ENCODE measurements around the gene PPP6R3.
"Not testable (repeated sequence)": the region's sequence is repeated elsewhere in the genome, so short reads cannot be mapped to it uniquely, and the experiment has no call there.

PPP6R3 gene, protein sequence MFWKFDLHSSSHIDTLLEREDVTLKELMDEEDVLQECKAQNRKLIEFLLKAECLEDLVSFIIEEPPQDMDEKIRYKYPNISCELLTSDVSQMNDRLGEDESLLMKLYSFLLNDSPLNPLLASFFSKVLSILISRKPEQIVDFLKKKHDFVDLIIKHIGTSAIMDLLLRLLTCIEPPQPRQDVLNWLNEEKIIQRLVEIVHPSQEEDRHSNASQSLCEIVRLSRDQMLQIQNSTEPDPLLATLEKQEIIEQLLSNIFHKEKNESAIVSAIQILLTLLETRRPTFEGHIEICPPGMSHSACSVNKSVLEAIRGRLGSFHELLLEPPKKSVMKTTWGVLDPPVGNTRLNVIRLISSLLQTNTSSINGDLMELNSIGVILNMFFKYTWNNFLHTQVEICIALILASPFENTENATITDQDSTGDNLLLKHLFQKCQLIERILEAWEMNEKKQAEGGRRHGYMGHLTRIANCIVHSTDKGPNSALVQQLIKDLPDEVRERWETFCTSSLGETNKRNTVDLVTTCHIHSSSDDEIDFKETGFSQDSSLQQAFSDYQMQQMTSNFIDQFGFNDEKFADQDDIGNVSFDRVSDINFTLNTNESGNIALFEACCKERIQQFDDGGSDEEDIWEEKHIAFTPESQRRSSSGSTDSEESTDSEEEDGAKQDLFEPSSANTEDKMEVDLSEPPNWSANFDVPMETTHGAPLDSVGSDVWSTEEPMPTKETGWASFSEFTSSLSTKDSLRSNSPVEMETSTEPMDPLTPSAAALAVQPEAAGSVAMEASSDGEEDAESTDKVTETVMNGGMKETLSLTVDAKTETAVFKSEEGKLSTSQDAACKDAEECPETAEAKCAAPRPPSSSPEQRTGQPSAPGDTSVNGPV

DNA sequence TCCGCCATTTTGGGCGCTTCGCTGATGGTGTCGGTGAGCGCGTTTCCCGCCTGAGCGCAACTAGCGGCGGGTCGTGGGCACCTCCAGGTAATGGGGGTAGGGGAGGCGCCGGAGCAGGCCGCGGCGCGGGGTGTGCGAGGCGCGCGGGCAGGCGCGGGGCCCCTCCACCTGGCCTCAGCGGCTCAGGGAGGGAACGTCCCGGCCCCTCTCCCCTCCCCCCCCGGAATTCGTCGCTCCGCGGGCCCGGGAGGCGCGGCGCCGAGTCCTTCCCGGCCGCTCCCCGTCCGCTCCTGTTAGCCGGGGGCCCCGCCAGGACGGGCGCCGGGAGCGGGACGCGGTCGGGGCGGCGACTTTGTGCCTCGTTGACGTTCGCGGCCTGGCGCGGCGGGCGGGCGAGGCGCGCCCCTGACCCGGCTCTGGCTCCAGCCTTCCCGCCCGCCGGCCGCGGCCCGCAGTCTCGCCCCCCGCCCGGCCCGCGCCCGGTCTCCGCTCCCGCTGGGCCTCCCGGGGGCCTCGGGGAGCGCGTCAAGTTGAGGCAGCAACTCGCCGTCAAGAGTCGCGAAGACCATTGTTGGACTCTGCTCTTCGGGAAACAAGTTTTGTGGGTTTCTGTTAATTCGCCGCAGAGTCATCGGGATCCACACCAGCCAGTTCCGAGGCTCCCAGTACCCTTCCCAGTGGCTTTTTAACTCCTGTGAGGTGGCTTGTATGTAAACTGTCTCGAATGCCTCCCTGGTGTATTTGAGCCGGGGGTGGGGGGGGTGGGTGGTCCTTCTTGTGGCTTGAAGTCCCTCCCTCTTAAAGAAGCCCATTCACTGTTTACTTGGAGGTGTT is at the start of gene PPP6R3:
TSS of gene PPP6R3 (plus strand) at position 12 of the 834 bp plus-strand sequence. CDS start 76,913 bp downstream, outside the sequence.
- peak in 1 of 2 donors; percentile 33 for DNase-seq

DNA sequence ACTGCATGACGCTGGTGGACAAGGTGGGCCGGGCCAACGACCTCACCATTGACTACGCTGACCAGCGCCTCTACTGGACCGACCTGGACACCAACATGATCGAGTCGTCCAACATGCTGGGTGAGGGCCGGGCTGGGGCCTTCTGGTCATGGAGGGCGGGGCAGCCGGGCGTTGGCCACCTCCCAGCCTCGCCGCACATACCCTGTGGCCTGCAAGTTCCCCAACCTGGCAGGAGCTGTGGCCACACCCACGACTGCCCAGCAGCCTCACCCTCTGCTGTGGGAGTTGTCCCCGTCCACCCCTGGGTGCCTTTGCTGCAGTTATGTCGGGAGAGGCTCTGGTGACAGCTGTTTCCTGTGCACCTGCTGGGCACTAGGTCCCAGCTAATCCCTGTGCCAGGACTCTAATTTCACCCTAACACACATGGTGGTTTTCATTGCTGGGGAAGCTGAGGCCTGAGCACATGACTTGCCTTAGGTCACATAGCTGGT is 49.0 kb upstream of the PPP6R3 start:
- no peak for DNase-seq

DNA sequence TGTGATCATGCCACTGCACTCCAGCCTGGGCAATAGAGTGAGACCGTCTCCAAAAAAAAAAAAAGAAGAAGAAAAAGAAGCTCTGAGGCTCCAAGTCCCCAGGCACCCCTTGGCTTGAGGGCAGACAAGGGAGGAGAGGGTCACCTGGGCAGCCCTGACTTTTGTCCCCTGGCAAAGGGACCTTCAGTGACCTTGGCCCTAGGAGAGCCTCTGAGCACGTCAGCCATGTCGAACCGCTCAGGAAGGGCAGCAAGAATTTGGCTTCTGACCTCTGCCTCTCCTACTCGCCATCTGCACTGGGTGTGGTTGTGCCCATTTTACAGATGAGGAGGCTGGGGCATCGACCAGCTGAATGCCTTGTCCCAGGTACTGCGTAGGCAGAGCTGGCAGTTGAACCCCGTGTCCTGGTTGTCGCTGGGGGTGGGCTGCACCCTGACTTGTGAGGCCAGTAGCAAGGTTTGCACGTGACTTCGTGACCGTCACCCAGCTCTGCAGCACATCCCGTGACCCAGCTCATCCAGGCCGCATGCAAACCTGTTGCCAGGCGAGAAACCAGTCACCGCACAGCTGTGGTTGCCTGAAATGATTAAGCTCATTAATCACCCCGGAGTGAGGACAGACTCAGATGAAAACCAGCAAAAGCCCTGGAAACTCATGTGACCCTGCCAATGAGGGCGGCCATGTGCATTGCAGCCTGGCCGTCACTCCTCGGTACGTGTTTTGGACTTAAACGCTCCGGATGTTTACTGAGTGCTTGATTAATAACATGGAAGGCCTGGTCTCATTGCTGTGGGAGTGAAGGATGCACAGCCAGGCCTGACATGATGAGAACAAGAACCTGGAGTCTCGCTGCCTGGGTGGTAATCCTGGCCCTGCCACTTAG is 47.7 kb upstream of the PPP6R3 start:
- DNase-seq: no peak

- no peak for DNase-seq
These were observed 47.0 kb upstream of the PPP6R3 start for GRCh38 chr11:68413591-68413999.

DNA sequence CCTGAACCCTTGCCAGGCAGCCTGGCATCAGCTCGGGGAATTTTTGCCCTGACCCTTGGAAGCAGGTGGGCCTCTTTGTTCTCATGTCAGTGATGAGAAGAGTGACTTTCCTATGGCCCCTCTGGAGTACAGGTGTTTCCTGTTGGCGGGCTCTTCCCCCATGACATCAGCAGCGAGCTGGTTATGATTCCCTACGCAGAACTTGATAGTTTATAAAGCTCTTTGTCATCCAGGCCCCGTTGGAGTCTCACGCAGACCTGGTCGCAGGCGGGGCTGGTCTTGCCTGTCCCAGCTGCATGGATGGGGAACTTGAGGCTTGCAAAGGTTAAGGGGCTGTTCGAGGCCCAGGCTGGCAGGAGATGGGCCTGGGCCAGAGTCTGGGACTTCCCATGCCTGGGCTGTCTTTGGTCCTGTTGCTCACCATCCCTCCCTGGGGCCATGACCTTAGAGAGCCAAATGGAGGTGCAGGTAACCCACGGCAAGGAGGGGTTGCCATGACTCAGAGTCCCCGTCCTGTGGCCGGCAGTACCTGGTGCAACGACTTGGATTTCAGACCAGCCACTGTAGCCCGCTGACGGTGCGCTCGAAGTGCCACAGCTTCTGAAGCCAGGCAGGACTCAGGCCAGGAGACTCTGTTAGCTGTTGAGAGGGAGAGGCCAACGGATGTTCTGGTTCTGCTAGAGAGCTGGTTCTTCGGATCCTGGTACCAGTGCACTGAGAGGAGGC is 45.9 kb upstream of the PPP6R3 start:
- no peak for DNase-seq

GRCh38 chr11:68416070-68416578 is 44.4 kb upstream of the PPP6R3 start:
- no peak for DNase-seq

DNA sequence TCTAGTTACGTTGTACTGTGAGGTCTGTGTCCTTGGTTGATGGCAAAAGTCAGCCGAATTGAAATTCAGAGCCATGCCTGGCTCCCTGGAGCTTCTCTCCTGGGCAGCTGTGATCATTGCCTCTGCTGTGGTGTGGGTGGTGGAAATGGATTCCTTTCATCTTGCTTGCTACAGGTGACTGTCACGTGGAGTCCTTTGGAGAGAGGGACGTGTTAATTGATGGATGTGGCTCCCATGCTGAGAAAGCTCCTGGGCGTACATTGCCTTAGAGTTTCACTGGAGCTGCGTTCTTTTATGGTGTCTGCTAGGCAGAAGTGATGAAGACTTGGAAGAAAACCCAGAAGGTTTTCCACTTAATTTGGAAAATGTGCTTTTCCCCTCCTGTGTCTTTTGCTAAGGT is 41.9 kb upstream of the PPP6R3 start:
- no peak for DNase-seq

- no peak for DNase-seq
These were observed 40.4 kb upstream of the PPP6R3 start for GRCh38 chr11:68420171-68420570.

DNA sequence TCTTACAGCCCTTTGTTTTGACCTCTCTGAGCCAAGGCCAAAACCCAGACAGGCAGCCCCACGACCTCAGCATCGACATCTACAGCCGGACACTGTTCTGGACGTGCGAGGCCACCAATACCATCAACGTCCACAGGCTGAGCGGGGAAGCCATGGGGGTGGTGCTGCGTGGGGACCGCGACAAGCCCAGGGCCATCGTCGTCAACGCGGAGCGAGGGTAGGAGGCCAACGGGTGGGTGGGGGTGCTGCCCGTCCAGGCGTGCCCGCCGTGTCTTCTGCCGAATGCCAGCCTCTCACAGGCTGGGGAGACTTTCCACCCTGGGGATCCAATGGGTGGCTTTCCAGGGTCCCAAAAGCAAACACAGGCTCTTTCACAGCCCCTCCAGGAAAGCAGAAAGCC is 37.1 kb upstream of the PPP6R3 start:
- no peak for DNase-seq

GRCh38 chr11:68424101-68424632 is 36.4 kb upstream of the PPP6R3 start:
- DNase-seq: no peak

DNA sequence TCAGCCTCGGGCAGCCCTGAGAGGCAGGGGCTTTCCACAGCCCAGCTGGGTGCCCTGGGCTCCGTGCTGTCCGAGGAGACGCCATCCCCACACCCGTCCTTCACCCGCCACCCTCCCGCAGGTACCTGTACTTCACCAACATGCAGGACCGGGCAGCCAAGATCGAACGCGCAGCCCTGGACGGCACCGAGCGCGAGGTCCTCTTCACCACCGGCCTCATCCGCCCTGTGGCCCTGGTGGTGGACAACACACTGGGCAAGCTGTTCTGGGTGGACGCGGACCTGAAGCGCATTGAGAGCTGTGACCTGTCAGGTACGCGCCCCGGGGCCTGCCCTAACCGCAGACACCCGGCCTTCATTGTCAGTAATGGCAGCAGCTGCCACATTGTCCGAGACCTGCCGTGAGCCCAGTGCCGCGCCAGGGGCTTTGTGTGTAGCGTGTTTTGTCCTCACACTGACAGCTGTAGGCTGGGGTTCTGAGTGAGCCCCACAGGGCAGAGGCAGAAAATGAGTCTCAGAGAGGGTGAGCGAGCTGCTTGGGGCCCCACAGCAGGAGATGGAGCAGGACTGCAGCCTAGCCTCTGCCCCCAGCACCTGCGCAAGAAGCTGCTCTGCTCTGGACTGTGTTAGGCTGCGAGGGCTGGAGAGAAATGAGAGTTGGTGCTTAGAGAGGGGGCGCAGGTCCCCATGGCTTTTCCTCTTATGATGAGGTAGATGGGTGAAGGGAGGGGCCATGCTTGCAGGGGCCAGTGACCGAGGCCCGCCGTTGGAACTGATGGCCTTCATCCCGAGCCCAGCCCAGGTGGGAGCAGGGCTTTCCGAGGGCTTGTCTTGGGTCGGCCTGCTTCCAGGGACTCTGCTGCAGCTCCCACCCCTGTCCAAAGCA is 35.3 kb upstream of the PPP6R3 start:
- no peak for DNase-seq

DNA sequence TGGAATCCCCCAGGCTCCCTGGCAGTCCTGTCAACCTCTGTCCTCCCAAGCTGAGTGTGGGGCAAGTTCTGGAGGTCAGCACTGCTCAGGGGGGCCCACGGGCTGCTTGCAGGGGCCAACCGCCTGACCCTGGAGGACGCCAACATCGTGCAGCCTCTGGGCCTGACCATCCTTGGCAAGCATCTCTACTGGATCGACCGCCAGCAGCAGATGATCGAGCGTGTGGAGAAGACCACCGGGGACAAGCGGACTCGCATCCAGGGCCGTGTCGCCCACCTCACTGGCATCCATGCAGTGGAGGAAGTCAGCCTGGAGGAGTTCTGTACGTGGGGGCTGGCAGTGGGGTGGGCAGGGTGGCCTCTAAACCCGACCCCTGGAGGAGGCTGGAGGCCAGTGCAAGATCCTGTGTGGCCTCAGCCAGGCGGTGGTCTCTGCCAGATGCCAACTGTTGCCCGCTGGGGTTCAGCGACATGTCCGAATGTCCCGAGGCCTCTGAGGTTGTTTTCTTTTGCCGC is 34.6 kb upstream of the PPP6R3 start:
- DNase-seq: no peak

DNA sequence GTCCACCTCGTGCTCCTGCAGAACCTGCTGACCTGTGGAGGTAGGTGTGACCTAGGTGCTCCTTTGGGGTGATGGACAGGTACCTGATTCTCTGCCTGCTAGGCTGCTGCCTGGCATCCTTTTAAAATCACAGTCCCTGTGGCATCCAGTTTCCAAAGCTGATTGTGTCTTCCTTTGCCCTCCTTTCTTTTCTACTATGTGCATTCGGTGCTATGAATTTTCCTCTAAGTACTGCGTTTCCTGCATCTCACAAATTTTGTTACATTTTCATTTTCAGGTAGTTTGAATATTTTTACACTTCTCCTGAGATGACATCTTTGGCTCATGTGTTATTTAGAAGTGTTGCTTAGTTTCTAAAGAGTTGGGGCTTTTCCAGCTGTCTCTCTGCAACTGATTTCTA is 30.9 kb upstream of the PPP6R3 start:
- DNase-seq: no peak

DNA sequence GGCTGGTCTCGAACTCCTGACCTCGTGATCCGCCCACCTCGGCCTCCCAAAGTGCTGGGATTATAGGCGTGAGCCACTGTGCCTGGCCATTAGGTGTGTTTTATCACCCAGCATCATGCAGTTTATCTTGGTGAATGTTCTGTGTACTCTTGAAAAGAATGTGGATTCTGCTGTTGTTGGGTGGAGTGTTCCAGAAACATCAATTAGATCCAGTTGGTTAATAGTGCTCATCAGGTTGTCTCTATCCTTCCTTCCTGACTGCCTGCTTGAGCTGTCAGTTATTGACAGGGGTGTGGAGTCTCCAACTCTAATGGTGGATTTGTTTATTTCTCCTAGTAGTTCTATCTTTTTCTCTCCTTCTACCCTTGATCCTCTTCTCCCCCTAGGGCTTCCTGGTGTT is 30.2 kb upstream of the PPP6R3 start:
- DNase-seq: no peak

- DNase-seq: no peak
These were observed 29.8 kb upstream of the PPP6R3 start for GRCh38 chr11:68430801-68431200.

DNA sequence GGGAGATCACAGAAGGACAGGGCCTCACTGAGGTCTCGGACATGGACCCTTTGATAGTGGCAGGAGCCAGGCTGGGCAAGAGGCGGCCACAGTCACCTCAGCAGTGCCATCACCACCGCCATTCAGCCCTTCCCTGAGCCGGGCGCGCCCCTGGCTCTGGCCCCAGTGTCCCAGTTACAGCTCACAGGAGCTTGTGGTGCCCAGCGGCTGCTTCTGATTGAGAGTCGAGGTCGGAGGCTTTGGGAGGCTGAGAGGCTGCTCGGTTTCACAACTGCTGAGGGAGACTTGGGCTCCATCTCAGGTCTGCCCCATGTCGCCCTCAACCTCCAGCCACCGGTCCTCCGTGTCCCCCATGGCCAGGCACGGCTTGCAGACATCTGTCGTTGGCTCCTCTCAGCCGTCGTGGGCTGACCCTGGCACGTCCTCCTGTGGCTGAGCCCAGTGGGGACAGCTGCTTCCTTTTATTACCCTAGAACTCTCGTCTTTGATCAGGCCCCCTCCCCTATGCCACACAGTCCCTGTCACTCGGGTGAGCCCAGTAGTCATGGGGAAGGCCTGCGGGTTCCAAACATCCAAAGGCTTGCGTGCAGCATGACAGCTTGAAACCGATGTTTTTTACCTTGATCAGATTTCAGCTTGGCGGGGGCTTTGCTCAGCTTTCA is 28.4 kb upstream of the PPP6R3 start:
- DNase-seq: no peak

DNA sequence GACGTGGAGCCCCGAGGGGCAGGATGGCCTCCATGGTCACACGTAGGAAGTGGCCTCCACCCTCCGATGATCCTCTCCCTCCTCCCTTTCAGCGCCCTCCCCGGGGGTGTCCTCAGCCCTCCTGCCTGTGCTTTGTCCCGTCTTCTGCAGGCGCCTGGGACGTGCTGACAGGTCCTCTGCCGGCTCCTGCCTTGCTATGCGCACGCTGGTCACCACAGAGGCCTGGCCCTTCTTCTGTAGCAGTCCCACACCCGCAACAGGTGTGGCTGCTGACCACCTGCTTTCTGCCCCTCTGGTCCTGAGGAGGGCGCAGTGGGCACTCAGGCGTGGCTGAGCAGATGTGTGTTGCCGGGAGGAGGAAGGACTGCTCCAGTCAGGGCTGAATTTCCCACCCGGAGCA is 27.7 kb upstream of the PPP6R3 start:
- DNase-seq: no peak

DNA sequence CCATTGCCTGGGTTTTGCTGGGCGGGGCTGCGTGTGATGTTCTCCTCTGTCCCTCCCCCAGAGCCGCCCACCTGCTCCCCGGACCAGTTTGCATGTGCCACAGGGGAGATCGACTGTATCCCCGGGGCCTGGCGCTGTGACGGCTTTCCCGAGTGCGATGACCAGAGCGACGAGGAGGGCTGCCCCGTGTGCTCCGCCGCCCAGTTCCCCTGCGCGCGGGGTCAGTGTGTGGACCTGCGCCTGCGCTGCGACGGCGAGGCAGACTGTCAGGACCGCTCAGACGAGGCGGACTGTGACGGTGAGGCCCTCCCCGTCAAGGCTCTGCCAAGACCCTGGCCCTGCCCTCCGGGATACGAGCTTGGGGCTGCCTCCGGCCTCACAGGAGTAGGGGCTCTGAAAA is 27.0 kb upstream of the PPP6R3 start:
- no peak for DNase-seq

GRCh38 chr11:68434159-68434558 is 26.4 kb upstream of the PPP6R3 start:
- DNase-seq: not testable (repeated sequence)
